K562 (cell line): ENCODE data around the gene PTK6. TPM values are rescaled to one million over a fixed set of nuclear protein-coding genes. Genes with fewer than 3 reads are reported as not detected.

Source experiments
- ATF3 ChIP-seq, 2 experiments: fragments of 450-650 bp in 1 of 2; sonication (generic) in 1 of 2; formaldehyde crosslinking in 1 of 2; IDR thresholded peaks in 1 of 2; conservative IDR thresholded peaks in 1 of 2; 2 replicates each; pipeline versions ENCODE4 v1.6.1 to v1.8.1; 2016 to 2023; ENCODE audit warnings: mild to moderate bottlenecking in 2 of 2, moderate library complexity in 2 of 2, inconsistent platforms in 1 of 2, missing genetic modification reagents in 1 of 2
- CEBPB ChIP-seq: fragments of 450-650 bp; IDR thresholded peaks from 2 replicates; pipeline ENCODE4 v1.6.1; 2016; ENCODE audit warnings: missing genetic modification characterization, missing compliant biosample characterization
- CEBPG ChIP-seq, 3 experiments: fragments of 200-800 bp in 1 of 3; sonication (Bioruptor generic) in 1 of 3; sonication (generic) in 1 of 3; formaldehyde crosslinking in 1 of 3; IDR thresholded peaks in 2 of 3; conservative IDR thresholded peaks in 1 of 3; 2 replicates each; pipeline versions ENCODE4 v1.6.1 to v1.8.0; 2016 to 2022; ENCODE audit warnings: missing compliant biosample characterization in 2 of 3, missing genetic modification characterization in 2 of 3, mild to moderate bottlenecking in 1 of 3, missing genetic modification reagents in 1 of 3
- FOS ChIP-seq: IDR thresholded peaks from 3 replicates; pipeline ENCODE4 v1.6.1; 2011; ENCODE audit not compliant: insufficient read length; ENCODE audit errors: extremely low read depth
- KHSRP ChIP-seq: fragments of 450-650 bp; IDR thresholded peaks from 2 replicates; pipeline ENCODE4 v1.6.1; 2017
- KLF10 ChIP-seq: fragments of 250-450 bp; sonication (Bioruptor Pico); IDR thresholded peaks from 2 replicates; pipeline ENCODE4 v1.6.1; 2021; ENCODE audit warnings: matching md5 sums
- THRB ChIP-seq: fragments of 450-650 bp; formaldehyde crosslinking; conservative IDR thresholded peaks from 2 replicates; pipeline ENCODE4 v1.4.0; 2022; ENCODE audit warnings: mild to moderate bottlenecking, missing genetic modification characterization
- USF1 ChIP-seq: sonication (generic); formaldehyde crosslinking; IDR thresholded peaks from 2 replicates; pipeline ENCODE4 v1.9.0; 2022; ENCODE audit warnings: mild to moderate bottlenecking, missing genetic modification reagents
- ZNF696 ChIP-seq: fragments of 250-450 bp; sonication (Bioruptor Pico); conservative IDR thresholded peaks from 2 replicates; pipeline ENCODE4 v1.4.0; 2020; ENCODE audit warnings: mild to moderate bottlenecking, moderate library complexity
- polyA plus RNA-seq, 8 experiments: library from polyadenylated mRNA; depleted of rRNA in 4 of 8; stranded (reverse) in 5 of 8; unstranded in 3 of 8; fragments of >200 nt; fragmentation: Nextera tagmentation in 2 of 8; fragmentation: Illumina TruSeq in 1 of 8; extraction: Ambion mirVana in 2 of 8; extraction: Trizol in 1 of 8; gene quantifications; 2 replicates each; pipeline versions ENCODE4 v1.2.1 to v1.2.3, GENCODE V29; 2011 to 2014; ENCODE audit warnings: inconsistent platforms in 1 of 8, missing spikeins in 1 of 8
- total RNA-seq, 7 experiments: library from RNA; depleted of rRNA in 6 of 7; stranded (reverse); fragments of >200 nt in 6 of 7; fragmentation: Illumina TruSeq in 2 of 7; extraction: Trizol in 2 of 7; gene quantifications; 2 replicates each; pipeline versions ENCODE4 v1.2.1 to v1.2.3, GENCODE V29; 2011 to 2021; ENCODE audit warnings: low replicate concordance in 1 of 7
- TF ChIP-seq, protein P1 (sequence below): sonication (generic); formaldehyde crosslinking; IDR thresholded peaks from 2 replicates; pipeline ENCODE4 v1.8.1; 2023; ENCODE audit warnings: mild to moderate bottlenecking, missing genetic modification reagents
- TF ChIP-seq, protein P2 (sequence below): IDR thresholded peaks from 2 replicates; pipeline ENCODE4 v1.6.1; 2014; ENCODE audit warnings: antibody characterized with exemption

The PTK6 gene
- total and polyA plus RNA-seq, 9 of the 15 experiments (the other 6 are each of a cell fraction or from before 2014, with no cell fraction given) = 0.07 TPM; not detected in 8

GRCh38 chr20:63574829-63575743, 37.9 kb upstream of the PTK6 start (continued):
- TF ChIP-seq CEBPG (CRISPR knock-in tag; IDR thresholded peaks at IDR 0.05) = peak; percentile 87
- TF ChIP-seq CEBPG (tag; conservative IDR thresholded peaks at IDR 0.05 in 1 of 2, IDR thresholded peaks at IDR 0.05 in 1 of 2) = peak; percentile 45 to 83
- no peak for TF ChIP-seq FOS
- TF ChIP-seq, protein P1, sequence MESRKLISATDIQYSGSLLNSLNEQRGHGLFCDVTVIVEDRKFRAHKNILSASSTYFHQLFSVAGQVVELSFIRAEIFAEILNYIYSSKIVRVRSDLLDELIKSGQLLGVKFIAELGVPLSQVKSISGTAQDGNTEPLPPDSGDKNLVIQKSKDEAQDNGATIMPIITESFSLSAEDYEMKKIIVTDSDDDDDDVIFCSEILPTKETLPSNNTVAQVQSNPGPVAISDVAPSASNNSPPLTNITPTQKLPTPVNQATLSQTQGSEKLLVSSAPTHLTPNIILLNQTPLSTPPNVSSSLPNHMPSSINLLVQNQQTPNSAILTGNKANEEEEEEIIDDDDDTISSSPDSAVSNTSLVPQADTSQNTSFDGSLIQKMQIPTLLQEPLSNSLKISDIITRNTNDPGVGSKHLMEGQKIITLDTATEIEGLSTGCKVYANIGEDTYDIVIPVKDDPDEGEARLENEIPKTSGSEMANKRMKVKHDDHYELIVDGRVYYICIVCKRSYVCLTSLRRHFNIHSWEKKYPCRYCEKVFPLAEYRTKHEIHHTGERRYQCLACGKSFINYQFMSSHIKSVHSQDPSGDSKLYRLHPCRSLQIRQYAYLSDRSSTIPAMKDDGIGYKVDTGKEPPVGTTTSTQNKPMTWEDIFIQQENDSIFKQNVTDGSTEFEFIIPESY = peak; percentile 95
- TF ChIP-seq KLF10 (CRISPR knock-in tag) = no peak
- TF ChIP-seq, protein P2, sequence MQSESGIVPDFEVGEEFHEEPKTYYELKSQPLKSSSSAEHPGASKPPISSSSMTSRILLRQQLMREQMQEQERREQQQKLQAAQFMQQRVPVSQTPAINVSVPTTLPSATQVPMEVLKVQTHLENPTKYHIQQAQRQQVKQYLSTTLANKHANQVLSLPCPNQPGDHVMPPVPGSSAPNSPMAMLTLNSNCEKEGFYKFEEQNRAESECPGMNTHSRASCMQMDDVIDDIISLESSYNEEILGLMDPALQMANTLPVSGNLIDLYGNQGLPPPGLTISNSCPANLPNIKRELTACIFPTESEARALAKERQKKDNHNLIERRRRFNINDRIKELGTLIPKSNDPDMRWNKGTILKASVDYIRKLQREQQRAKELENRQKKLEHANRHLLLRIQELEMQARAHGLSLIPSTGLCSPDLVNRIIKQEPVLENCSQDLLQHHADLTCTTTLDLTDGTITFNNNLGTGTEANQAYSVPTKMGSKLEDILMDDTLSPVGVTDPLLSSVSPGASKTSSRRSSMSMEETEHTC = no peak
- TF ChIP-seq CEBPB = peak; percentile 85
- no peak for TF ChIP-seq ZNF696
- no peak for TF ChIP-seq KHSRP
- no peak for TF ChIP-seq THRB (CRISPR knock-in tag)
- peak; percentile 93 for TF ChIP-seq ATF3 (IDR thresholded peaks at IDR 0.05)
- TF ChIP-seq ATF3 (CRISPR knock-in tag; conservative IDR thresholded peaks at IDR 0.05) = no peak
- TF ChIP-seq USF1 (CRISPR knock-in tag) = no peak
